Smooth muscle cell (in vitro differentiated cells): ENCODE measurements around the gene BPIFB4. TPM values are rescaled to one million over a fixed set of nuclear protein-coding genes. Genes with fewer than 3 reads are reported as not detected.

Experiments used
- DNase-seq: peaks from one replicate; lab custom pipeline; 2025; ENCODE audit not compliant: unreplicated experiment; lab: John Stamatoyannopoulos, UW
- H2AFZ ChIP-seq: fragments of 200-600 bp; sonication (generic); 2 replicates; pipeline ENCODE4 v1.6.0; 2016; ENCODE audit warnings: antibody characterized with exemption, low read depth, mild to moderate bottlenecking
- H3F3A ChIP-seq: fragments of 200-600 bp; sonication (generic); 2 replicates; pipeline ENCODE4 v1.6.0; 2017; ENCODE audit warnings: antibody characterized with exemption, low read depth
- H3K27ac ChIP-seq: fragments of 200-600 bp; sonication (generic); 2 replicates; pipeline ENCODE4 v1.5.1; 2016; ENCODE audit warnings: low read depth, mild to moderate bottlenecking
- H3K27me3 ChIP-seq: fragments of 200-600 bp; sonication (generic); 2 replicates; pipeline ENCODE4 v1.6.1; 2016; ENCODE audit warnings: low read depth, mild to moderate bottlenecking
- H3K36me3 ChIP-seq: fragments of 200-600 bp; sonication (generic); 2 replicates; pipeline ENCODE4 v1.5.1; 2016; ENCODE audit warnings: low read depth
- H3K4me1 ChIP-seq: fragments of 200-600 bp; sonication (generic); 2 replicates; pipeline ENCODE4 v1.5.1; 2016; ENCODE audit warnings: low read depth
- H3K4me2 ChIP-seq: fragments of 200-600 bp; sonication (generic); 2 replicates; pipeline ENCODE4 v1.6.0; 2016; ENCODE audit warnings: mild to moderate bottlenecking
- H3K4me3 ChIP-seq: fragments of 200-600 bp; sonication (generic); 2 replicates; pipeline ENCODE4 v1.5.1; 2016; ENCODE audit warnings: mild to moderate bottlenecking
- H3K79me2 ChIP-seq: fragments of 200-600 bp; sonication (generic); 2 replicates; pipeline ENCODE4 v1.6.0; 2016; ENCODE audit warnings: low read depth, mild to moderate bottlenecking
- H3K9ac ChIP-seq: fragments of 200-600 bp; sonication (generic); 2 replicates; pipeline ENCODE4 v1.6.0; 2016; ENCODE audit warnings: low read depth
- H3K9me3 ChIP-seq: fragments of 200-600 bp; sonication (generic); replicated peaks from 2 replicates; pipeline ENCODE4 v1.5.1; 2016; ENCODE audit warnings: low read depth
- H4K20me1 ChIP-seq: fragments of 200-600 bp; sonication (generic); 2 replicates; pipeline ENCODE4 v1.6.0; 2016; ENCODE audit warnings: low read depth
- WGBS: methylation state at CpG from one replicate; pipeline ENCODE4 v1.1.7; 2016; ENCODE audit warnings: low lambda C conversion rate; 5-methylcytosine and 5-hydroxymethylcytosine counted together
- polyA plus RNA-seq: library from polyadenylated mRNA; unstranded; fragments of >200 nt; fragmentation: Nextera tagmentation; extraction: Ambion mirVana; gene quantifications from 2 replicates; pipeline ENCODE4 v1.2.1, GENCODE V29; 2016
- total RNA-seq: library from RNA; depleted of rRNA; stranded (reverse); fragments of >200 nt; gene quantifications from 2 replicates; pipeline ENCODE4 v1.2.3, GENCODE V29; 2014
- TF ChIP-seq, protein P1 (sequence below): fragments of 200-600 bp; sonication (generic); IDR thresholded peaks from 2 replicates; pipeline ENCODE4 v1.5.1; 2017; ENCODE audit warnings: borderline replicate concordance, mild to moderate bottlenecking, antibody characterized with exemption; ENCODE audit not compliant: insufficient read depth, poor library complexity, severe bottlenecking

The BPIFB4 gene
- total and polyA plus RNA-seq, 2 experiments from 2014 or later: not detected

DNA sequence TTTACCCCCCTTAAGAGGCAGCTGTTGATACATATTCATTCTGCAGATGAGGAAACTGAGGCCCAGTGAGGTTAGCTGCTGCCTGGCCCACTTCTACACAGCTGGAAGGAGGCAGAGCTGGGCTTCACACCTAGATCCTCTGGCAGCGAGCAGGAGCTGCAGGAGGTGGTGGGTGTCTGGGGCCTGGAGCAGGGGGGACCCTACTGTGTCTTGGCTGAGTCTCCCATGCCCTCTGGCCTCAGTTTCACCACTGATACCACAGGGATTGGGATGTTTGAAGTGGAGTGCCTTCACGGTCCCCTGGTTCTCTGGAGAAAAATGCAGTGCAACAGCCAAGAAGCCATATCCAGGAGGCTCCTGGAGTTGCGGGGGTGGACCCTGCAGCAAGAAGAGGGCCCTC is 80.3 kb downstream of the BPIFB4 start:
- H3K9me3 ChIP-seq: no peaks in the 10 kb centered on the region
- no peak overlapping the region for H2AFZ ChIP-seq
- H3K9ac ChIP-seq: no peak overlapping the region
- H3K4me1 ChIP-seq: no peaks in the 10 kb centered on the region
- no peaks in the 10 kb centered on the region for H4K20me1 ChIP-seq
- no peaks in the 10 kb centered on the region for H3K79me2 ChIP-seq
- H3F3A ChIP-seq: no peaks in the 10 kb centered on the region
- TF ChIP-seq, protein P1, sequence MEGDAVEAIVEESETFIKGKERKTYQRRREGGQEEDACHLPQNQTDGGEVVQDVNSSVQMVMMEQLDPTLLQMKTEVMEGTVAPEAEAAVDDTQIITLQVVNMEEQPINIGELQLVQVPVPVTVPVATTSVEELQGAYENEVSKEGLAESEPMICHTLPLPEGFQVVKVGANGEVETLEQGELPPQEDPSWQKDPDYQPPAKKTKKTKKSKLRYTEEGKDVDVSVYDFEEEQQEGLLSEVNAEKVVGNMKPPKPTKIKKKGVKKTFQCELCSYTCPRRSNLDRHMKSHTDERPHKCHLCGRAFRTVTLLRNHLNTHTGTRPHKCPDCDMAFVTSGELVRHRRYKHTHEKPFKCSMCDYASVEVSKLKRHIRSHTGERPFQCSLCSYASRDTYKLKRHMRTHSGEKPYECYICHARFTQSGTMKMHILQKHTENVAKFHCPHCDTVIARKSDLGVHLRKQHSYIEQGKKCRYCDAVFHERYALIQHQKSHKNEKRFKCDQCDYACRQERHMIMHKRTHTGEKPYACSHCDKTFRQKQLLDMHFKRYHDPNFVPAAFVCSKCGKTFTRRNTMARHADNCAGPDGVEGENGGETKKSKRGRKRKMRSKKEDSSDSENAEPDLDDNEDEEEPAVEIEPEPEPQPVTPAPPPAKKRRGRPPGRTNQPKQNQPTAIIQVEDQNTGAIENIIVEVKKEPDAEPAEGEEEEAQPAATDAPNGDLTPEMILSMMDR: no peak
- H3K4me3 ChIP-seq: no peak overlapping the region
- H3K27ac ChIP-seq: no peak overlapping the region
- H3K36me3 ChIP-seq: no peaks in the 10 kb centered on the region
- peaks cover 31% of the 10 kb centered on the region for H3K27me3 ChIP-seq
- 85% methylated on average over 3 of the region's 3 CpGs for WGBS
- DNase-seq: no peak
- H3K4me2 ChIP-seq: no peak overlapping the region

DNA sequence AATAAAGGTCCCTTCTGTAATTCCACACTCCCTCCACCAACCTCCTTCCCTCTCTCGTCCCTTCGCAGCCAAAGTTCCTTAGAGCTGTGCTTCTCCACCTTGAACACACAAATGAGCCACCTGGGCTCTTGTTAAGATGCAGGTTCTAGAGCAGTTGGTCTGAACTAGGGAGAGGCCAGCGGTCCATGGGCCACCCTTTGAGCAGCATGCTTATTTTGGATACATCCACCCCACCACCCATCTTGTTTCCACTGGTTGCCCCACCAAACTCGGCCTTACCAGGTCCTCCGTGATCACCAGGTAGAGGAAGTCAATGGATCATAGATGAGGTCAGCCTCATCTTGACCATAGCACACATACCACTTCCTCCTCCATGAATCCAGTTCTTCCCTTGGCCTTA is 81.2 kb downstream of the BPIFB4 start:
- H3F3A ChIP-seq: no peaks in the 10 kb centered on the region
- H3K27me3 ChIP-seq: peaks cover 31% of the 10 kb centered on the region
- H3K9me3 ChIP-seq: no peaks in the 10 kb centered on the region
- no peak overlapping the region for H3K4me2 ChIP-seq
- no peaks in the 10 kb centered on the region for H3K36me3 ChIP-seq
- TF ChIP-seq, protein P1: no peak
- no peaks in the 10 kb centered on the region for H3K4me1 ChIP-seq
- H3K9ac ChIP-seq: no peak overlapping the region
- DNase-seq: no peak
- no peak overlapping the region for H2AFZ ChIP-seq
- no peak overlapping the region for H3K4me3 ChIP-seq
- WGBS: 85% methylated on average over 5 of the region's 5 CpGs
- H4K20me1 ChIP-seq: no peaks in the 10 kb centered on the region
- H3K27ac ChIP-seq: no peak overlapping the region
- no peaks in the 10 kb centered on the region for H3K79me2 ChIP-seq

Other genes starting within 250 kb of the BPIFB4 start
- gene EFCAB8, start 220.7 kb upstream of the BPIFB4 start, total RNA-seq: 1.7 TPM in 1 of 2 replicates, not detected in the other
- 0.25 and 0.58 TPM in 2 replicates for gene EFCAB8, start 220.7 kb upstream of the BPIFB4 start, polyA plus RNA-seq
- gene SUN5, start 75.2 kb upstream of the BPIFB4 start, total RNA-seq: not detected in 2 replicates
- gene SUN5, start 75.2 kb upstream of the BPIFB4 start, polyA plus RNA-seq: not detected in 2 replicates
- gene BPIFB2, start 71.9 kb upstream of the BPIFB4 start, total RNA-seq: not detected in 2 replicates
- gene BPIFB2, start 71.9 kb upstream of the BPIFB4 start, polyA plus RNA-seq: not detected in 2 replicates
- gene BPIFB6, start 48.0 kb upstream of the BPIFB4 start, total RNA-seq: not detected in 2 replicates
- gene BPIFB6, start 48.0 kb upstream of the BPIFB4 start, polyA plus RNA-seq: not detected in 2 replicates
- not detected in 2 replicates for gene BPIFB3, start 25.7 kb upstream of the BPIFB4 start, total RNA-seq
- gene BPIFB3, start 25.7 kb upstream of the BPIFB4 start, polyA plus RNA-seq: not detected in 2 replicates
- gene BPIFA2, start 88.5 kb downstream of the BPIFB4 start, total RNA-seq: not detected in 2 replicates
- gene BPIFA2, start 88.5 kb downstream of the BPIFB4 start, polyA plus RNA-seq: not detected in 2 replicates
- not detected in 2 replicates for gene BPIFA3, start 137.7 kb downstream of the BPIFB4 start, total RNA-seq
- not detected in 2 replicates for gene BPIFA3, start 137.7 kb downstream of the BPIFB4 start, polyA plus RNA-seq
- not detected in 2 replicates for gene BPIFA1, start 156.4 kb downstream of the BPIFB4 start, total RNA-seq
- not detected in 2 replicates for gene BPIFA1, start 156.4 kb downstream of the BPIFB4 start, polyA plus RNA-seq
- not detected in 2 replicates for gene BPIFB1, start 203.6 kb downstream of the BPIFB4 start, total RNA-seq
- not detected in 2 replicates for gene BPIFB1, start 203.6 kb downstream of the BPIFB4 start, polyA plus RNA-seq